Measurements from ENCODE around the gene NAP1L1. TPM values are rescaled to one million over a fixed set of nuclear protein-coding genes. Genes with fewer than 3 reads are reported as not detected.
A peak's percentile ranks its signal among the peaks of the same experiment; 100 is the strongest.

The NAP1L1 gene
- total RNA-seq, 6 experiments from 2014 or later, result 473 to 573 (median 520) TPM

GRCh38 chr12:76119887-76120286 is 35.4 kb upstream of the NAP1L1 start:
- H3K9me3 Mint-ChIP-seq, result no peaks in the 10 kb centered on the region
- no peak overlapping the region for H3K27ac Mint-ChIP-seq
- no peaks in the 10 kb centered on the region for H3K36me3 Mint-ChIP-seq (ENCODE audit: low read depth)
- no peak for DNase-seq
- peaks cover 18% of the 10 kb centered on the region for H3K4me1 Mint-ChIP-seq (ENCODE audit: low read depth)
- no peaks in the 10 kb centered on the region; the same call in 1 of the 2 replicates for H3K27me3 Mint-ChIP-seq (ENCODE audit: insufficient read depth)
- no peak overlapping the region for H3K4me3 Mint-ChIP-seq
- TF ChIP-seq CTCF (IDR thresholded peaks at IDR 0.05), result no peak

DNA sequence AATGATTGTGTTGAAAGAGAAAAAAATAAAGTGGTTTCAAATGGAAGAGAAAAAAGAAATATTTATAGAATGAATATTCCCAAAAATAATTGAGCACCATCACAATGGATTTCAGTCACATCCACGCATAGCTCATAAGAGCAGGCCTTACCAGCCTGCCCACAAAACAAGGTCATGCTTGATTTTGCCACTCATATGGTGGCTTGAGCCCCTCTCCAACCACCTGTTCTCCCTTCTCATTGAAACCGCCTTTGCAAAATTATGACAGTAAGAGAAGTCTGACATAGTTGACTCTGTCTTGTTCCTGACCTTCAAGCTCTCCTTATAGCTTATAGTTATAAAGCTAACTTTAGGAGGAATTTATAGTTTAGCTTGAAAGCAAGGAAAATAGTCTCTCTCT is 33.3 kb upstream of the NAP1L1 start:
- DNase-seq, result no peak
- Mint-ChIP-seq H3K9me3 (no peaks in the 10 kb centered on the region), H3K36me3 (ENCODE audit: low read depth) (no peaks in the 10 kb centered on the region), H3K27ac (no peak overlapping the region), H3K4me1 (ENCODE audit: low read depth) (peaks cover 14% of the 10 kb centered on the region), H3K4me3 (no peak overlapping the region), H3K27me3 (ENCODE audit: insufficient read depth) (no peaks in the 10 kb centered on the region; the same call in 1 of the 2 replicates)
- no peak for TF ChIP-seq CTCF (IDR thresholded peaks at IDR 0.05)

- Mint-ChIP-seq H3K27me3 (ENCODE audit: insufficient read depth) (no peaks in the 10 kb centered on the region; the same call in 1 of the 2 replicates), H3K4me1 (ENCODE audit: low read depth) (peaks cover 14% of the 10 kb centered on the region), H3K36me3 (ENCODE audit: low read depth) (no peaks in the 10 kb centered on the region), H3K27ac (no peak overlapping the region), H3K4me3 (no peak overlapping the region), H3K9me3 (no peaks in the 10 kb centered on the region)
- TF ChIP-seq CTCF (IDR thresholded peaks at IDR 0.05), result peak; percentile 22; the same call in 1 of the 2 replicates
- DNase-seq, result no peak
Measured at GRCh38 chr12:76117067-76117691, 32.7 kb upstream of the NAP1L1 start.

DNA sequence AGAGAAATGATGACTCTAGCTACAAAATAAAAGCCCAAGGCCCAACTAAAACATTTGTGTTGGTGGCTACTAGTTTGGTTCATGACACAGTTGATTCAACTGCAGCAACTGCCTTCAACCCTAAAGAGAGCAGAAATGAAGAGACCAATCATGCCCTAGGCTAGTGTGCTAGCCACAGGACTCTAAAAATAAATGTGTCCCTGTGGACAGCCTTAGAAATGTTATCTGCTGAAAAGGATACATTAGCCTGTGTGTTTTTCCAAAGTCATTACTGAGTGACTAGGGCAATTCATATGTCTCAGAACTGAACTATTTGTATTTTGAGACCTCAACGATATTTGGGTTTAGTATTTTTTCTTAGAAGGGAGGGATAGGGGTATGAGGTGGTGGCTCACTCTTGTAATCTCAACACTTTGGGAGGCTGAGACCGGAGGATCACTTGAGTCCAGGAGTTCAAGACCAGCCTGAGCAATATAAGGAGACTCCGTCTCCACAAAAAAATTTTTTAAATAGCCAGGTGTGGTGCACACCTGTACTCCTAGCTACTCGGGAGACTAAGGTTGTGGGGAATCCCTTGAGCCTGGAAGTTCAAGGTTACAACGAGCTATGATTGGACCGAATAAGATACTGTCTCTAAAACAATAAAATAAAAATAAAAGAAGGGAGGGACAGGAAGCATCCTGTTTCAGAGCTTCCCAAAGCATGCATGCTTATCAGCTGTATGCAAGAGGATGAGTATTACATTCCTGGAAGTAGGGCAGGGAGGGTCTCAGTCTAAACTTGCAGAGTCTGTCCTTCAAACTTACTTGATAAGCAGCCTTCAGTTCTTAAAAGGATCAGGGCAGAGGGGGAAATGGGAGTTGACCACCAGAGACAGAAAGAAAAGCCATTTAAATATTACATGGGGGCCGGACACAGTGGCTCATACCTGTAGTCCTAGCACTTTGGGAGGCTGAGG is 29.6 kb upstream of the NAP1L1 start:
- TF ChIP-seq CTCF (IDR thresholded peaks at IDR 0.05), result no peak
- H3K9me3 Mint-ChIP-seq, result no peaks in the 10 kb centered on the region
- no peaks in the 10 kb centered on the region; the same call in 1 of the 2 replicates for H3K27me3 Mint-ChIP-seq (ENCODE audit: insufficient read depth)
- peak overlapping the region; percentile 39; the same call in 1 of the 2 replicates for H3K27ac Mint-ChIP-seq
- peaks cover 14% of the 10 kb centered on the region for H3K4me1 Mint-ChIP-seq (ENCODE audit: low read depth)
- DNase-seq, result peak; percentile 43
- no peaks in the 10 kb centered on the region for H3K36me3 Mint-ChIP-seq (ENCODE audit: low read depth)
- no peak overlapping the region; the same call in 1 of the 2 replicates for H3K4me3 Mint-ChIP-seq

DNA sequence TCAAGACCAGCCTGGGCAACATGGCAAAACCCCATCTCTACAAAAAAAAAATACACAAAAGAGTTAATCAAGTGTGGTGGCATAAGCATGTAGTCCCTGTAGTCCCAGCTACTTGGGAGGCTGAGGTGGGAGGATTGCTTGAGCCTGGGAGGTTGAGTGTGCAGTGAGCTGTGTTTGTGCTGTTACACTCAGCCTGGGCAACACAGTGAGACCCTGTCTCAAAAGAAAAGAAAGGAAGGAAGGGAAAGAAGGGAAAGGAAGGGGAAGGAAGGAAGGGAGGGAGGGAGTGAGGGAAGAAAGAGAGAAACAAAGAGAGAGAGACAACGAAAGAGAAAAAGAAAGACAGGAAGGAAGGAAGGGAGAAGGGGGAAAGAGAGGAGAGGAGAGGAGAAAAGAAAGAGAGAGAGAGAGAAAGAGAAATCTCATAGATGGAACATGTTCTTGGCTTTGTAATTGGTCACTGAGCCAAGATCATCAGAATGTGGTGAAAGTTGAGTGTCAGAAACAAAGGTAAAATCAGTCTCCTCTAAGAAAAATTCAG is 26.8 kb upstream of the NAP1L1 start:
- Mint-ChIP-seq H3K36me3 (ENCODE audit: low read depth) (no peaks in the 10 kb centered on the region), H3K27ac (no peak overlapping the region), H3K4me1 (ENCODE audit: low read depth) (peaks cover 28% of the 10 kb centered on the region), H3K27me3 (ENCODE audit: insufficient read depth) (no peaks in the 10 kb centered on the region), H3K4me3 (no peak overlapping the region), H3K9me3 (no peaks in the 10 kb centered on the region)
- TF ChIP-seq CTCF (IDR thresholded peaks at IDR 0.05), result no peak
- no peak for DNase-seq

Data from HFFc6 (cell line).